Motor neuron (in vitro differentiated cells): Measurements from ENCODE around the gene TUBGCP5. TPM values are rescaled to one million over a fixed set of nuclear protein-coding genes. Genes with fewer than 3 reads are reported as not detected.
"Not testable (repeated sequence)": the region's sequence is repeated elsewhere in the genome, so short reads cannot be mapped to it uniquely, and the experiment has no call there.

Experiments used
- ATAC-seq, 8 experiments: fragments of 200-7000 bp; cut with Tn5 transposase; replicated peaks in 6 of 8; 2 replicates each; pipeline ENCODE4 v1.8.0; 2021; ENCODE audit warnings: mild to moderate bottlenecking in 8 of 8, moderate library complexity in 8 of 8
- H3K27ac ChIP-seq, 2 donors: fragments of 250-450 bp; sonication (Bioruptor Pico); 2 replicates each; pipeline ENCODE4 v1.9.0; 2021; ENCODE audit warnings: antibody characterized with exemption in 2 of 2, mild to moderate bottlenecking in 2 of 2, moderate library complexity in 1 of 2
- H3K4me1 ChIP-seq, 2 donors: fragments of 250-450 bp; sonication (Bioruptor Pico); replicated peaks in 1 of 2; 2 replicates each; pipeline ENCODE4 v1.6.1; 2021; ENCODE audit warnings: antibody characterized with exemption in 2 of 2, mild to moderate bottlenecking in 2 of 2, moderate library complexity in 1 of 2
- H3K4me3 ChIP-seq, 5 donors: fragments of 250-450 bp; sonication (Bioruptor Pico); 2 replicates each; pipeline ENCODE4 v1.9.0; 2021; ENCODE audit warnings: antibody characterized with exemption in 5 of 5, mild to moderate bottlenecking in 5 of 5, moderate library complexity in 4 of 5
- WGBS, 10 experiments: fragments of 450-650 bp; shearing (Covaris generic); methylation state at CpG; one replicate each; pipeline ENCODE4 v1.0.0; 2022; 5-methylcytosine and 5-hydroxymethylcytosine counted together
- in situ Hi-C, 9 experiments: fragments of 400-800 bp; cut with MboI; loops; one replicate each; pipeline ENCODE4 v1.15.0; 2021; ENCODE audit warnings: low sequenced_read_pairs in 9 of 9, low pct_unique_long_range_greater_than_20kb in 2 of 9; ENCODE audit not compliant: unreplicated experiment in 9 of 9
- total RNA-seq, 8 experiments: library from RNA; unstranded; fragments of 300-600 nt; gene quantifications; 2 replicates each; pipeline versions ENCODE4 v1.2.3 to v1.2.4, GENCODE V29; 2022

TUBGCP5 gene
- total RNA-seq, 8 experiments from 2014 or later: 14.6 to 27.9 (median 20.9) TPM

- Histone ChIP-seq H3K4me1 (no peaks in the 10 kb centered on the region), H3K4me3 (no peak overlapping the region), H3K27ac (no peak overlapping the region)
- ATAC-seq: no peak
- in situ Hi-C loops: loop anchor here in 1 of 9 experiments (25.0 kb wide), 1 partner anchor 573 kb away; the partner anchor contains the start of gene MAGEL2
- WGBS, 10 experiments: 0 to 100% (median 80%) methylated on average over 1 to 3 of the region's 5 CpGs; no CpG with 5 or more reads in 5 of the 10 experiments
Measured at GRCh38 chr15:23064156-23064555, 24.8 kb upstream of the TUBGCP5 start.

DNA sequence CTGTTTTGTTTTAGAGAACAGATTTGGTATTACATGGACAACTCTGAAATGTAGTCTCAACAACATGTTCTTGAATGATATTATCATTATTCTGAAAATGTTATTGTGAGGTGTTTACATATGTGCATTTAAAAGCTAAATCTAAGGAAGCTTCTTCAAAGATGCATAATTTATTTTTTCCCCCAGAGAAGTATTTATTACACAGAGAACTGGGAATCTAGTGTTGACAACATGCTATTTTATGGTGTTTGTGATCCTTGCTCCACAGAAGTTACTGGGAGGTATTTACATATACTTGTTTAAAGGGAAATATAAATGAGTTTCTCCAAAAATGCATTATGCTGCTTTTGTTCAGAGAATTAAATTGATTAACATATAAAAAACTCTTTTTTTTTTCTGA is 18.3 kb upstream of the TUBGCP5 start:
- Histone ChIP-seq H3K4me3 (no peak overlapping the region), H3K27ac (no peak overlapping the region), H3K4me1 (no peaks in the 10 kb centered on the region)
- peak in 3 of 8 experiments; percentile 32 to 93 (median 75) for ATAC-seq
- in situ Hi-C loops: loop anchor here in 1 of 9 experiments (25.0 kb wide), 1 partner anchor 580 kb away; the partner anchor contains the start of gene MAGEL2

GRCh38 chr15:23055316-23055715 is 15.9 kb upstream of the TUBGCP5 start:
- no peak for ATAC-seq
- Histone ChIP-seq H3K27ac (no peak overlapping the region), H3K4me1 (no peaks in the 10 kb centered on the region), H3K4me3 (no peak overlapping the region)
- in situ Hi-C loops: loop anchor here in 1 of 9 experiments (25.0 kb wide), 1 partner anchor 582 kb away; the partner anchor contains the start of gene MAGEL2
- WGBS, 10 experiments: 0 to 93% (median 72%) methylated on average over 1 to 3 of the region's 5 CpGs; no CpG with 5 or more reads in 5 of the 10 experiments

GRCh38 chr15:23052522-23052921 is 13.2 kb upstream of the TUBGCP5 start:
- WGBS, 10 experiments: 13 to 93% (median 53%) methylated on average over 1 to 2 of the region's 2 CpGs
- in situ Hi-C loops: loop anchor here in 1 of 9 experiments (25.0 kb wide), 1 partner anchor 585 kb away; the partner anchor contains the start of gene MAGEL2
- no peak for ATAC-seq
- no peak overlapping the region for H3K27ac ChIP-seq
- no peak overlapping the region for H3K4me3 ChIP-seq
- H3K4me1 ChIP-seq: no peaks in the 10 kb centered on the region

GRCh38 chr15:23050708-23051107 is 11.3 kb upstream of the TUBGCP5 start:
- H3K27ac ChIP-seq: no peak overlapping the region
- WGBS, 10 experiments: 0 to 100% (median 69%) methylated on average over 1 of the region's 1 CpG
- no peaks in the 10 kb centered on the region for H3K4me1 ChIP-seq
- ATAC-seq: peak in 2 of 8 experiments; percentile 22 to 54
- in situ Hi-C loops: loop anchor here in 1 of 9 experiments (25.0 kb wide), 1 partner anchor 587 kb away; the partner anchor contains the start of gene MAGEL2
- H3K4me3 ChIP-seq: no peak overlapping the region

- Histone ChIP-seq H3K27ac (no peak overlapping the region), H3K4me1 (no peaks in the 10 kb centered on the region), H3K4me3 (no peak overlapping the region)
- ATAC-seq: no peak
- 79 to 100% (median 100%) methylated on average over 1 to 8 of the region's 16 CpGs; no CpG with 5 or more reads in 5 of the 10 experiments for WGBS, 10 experiments
- in situ Hi-C loops: loop anchor here in 1 of 9 experiments (25.0 kb wide), 1 partner anchor 587 kb away; the partner anchor contains the start of gene MAGEL2
Measured at GRCh38 chr15:23049984-23050628, 10.7 kb upstream of the TUBGCP5 start.

GRCh38 chr15:23048572-23049282 is 9.4 kb upstream of the TUBGCP5 start:
- WGBS, 10 experiments: no CpG with 5 or more reads among the region's 9 CpGs
- H3K4me3 ChIP-seq, H3K4me1 ChIP-seq, ATAC-seq, in situ Hi-C loops, H3K27ac ChIP-seq: not testable (repeated sequence)

DNA sequence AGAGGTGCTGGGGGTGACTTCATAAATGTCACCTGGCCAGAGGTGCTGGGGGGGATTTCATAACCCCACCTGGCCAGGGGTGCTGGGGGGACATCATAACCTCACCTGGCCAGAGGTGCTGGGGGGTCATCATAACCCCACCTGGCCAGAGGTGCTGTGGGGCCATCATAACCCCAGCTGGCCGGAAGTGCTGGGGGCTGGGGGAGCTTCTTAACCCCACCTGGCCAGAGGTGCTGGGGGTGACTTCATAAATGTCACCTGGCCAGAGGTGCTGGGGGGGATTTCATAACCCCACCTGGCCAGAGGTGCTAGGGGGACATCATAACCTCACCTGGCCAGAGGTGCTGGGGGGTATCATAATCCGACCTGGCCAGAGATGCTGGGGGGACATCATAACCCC is 4.6 kb upstream of the TUBGCP5 start:
- H3K4me1 ChIP-seq, H3K27ac ChIP-seq, in situ Hi-C loops, ATAC-seq, H3K4me3 ChIP-seq: not testable (repeated sequence)
- no CpG with 5 or more reads among the region's 2 CpGs for WGBS, 10 experiments

DNA sequence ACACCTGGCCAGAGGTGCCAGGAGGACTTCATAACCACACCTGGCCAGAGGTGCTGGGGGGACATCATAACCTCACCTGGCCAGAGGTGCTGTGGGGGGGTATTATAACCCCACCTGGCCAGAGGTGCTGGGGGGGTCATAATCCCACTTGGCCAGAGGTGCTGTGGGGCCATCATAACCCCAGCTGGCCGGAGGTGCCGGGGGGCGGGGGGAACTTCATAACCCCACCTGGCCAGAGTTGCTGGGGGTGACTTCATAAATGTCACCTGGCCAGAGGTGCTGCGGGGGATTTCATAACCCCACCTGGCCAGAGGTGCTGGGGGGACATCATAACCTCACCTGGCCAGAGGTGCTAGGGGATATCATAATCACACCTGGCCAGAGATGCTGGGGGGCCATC is 4.2 kb upstream of the TUBGCP5 start:
- H3K4me1 ChIP-seq, H3K27ac ChIP-seq, H3K4me3 ChIP-seq, in situ Hi-C loops, ATAC-seq: not testable (repeated sequence)
- WGBS, 10 experiments: no CpG with 5 or more reads among the region's 4 CpGs

DNA sequence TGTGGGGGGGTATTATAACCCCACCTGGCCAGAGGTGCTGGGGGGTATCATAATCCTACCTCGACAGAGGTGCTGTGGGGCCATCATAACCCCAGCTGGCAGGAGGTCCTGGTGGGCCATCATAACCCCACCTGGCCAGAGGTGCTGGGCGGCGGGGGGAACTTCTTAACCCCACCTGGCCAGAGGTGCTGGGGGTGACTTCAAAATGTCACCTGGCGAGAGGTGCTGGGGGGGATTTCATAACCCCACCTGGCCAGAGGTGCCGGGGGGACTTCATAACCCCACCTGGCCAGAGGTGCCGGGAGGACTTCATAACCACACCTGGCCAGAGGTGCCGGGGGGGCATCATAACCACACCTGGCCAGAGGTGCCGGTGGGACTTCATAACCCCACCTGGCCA is 2.4 kb upstream of the TUBGCP5 start:
- H3K4me1 ChIP-seq, ATAC-seq, H3K27ac ChIP-seq, H3K4me3 ChIP-seq, in situ Hi-C loops: not testable (repeated sequence)
- WGBS, 10 experiments: no CpG with 5 or more reads among the region's 8 CpGs

GRCh38 chr15:23039917-23040281 is 530 bp upstream of the TUBGCP5 start:
- peak overlapping the region; percentile 60 to 84 (median 76) for H3K4me3 ChIP-seq
- peak in 3 of 8 experiments; percentile 8 to 25 (median 16) for ATAC-seq
- 40% methylated on average over 1 of the region's 10 CpGs; no CpG with 5 or more reads in 8 of the 10 experiments for WGBS, 10 experiments
- in situ Hi-C loops: no loop called here
- H3K4me1 ChIP-seq: peaks cover 2 to 5% of the 10 kb centered on the region in 2 donors
- H3K27ac ChIP-seq: peak overlapping the region; percentile 74 to 97

- H3K4me1 ChIP-seq: peaks cover 2 to 5% of the 10 kb centered on the region in 2 donors
- in situ Hi-C loops: no loop called here
- 0 to 67% (median 5%) methylated on average over 1 to 14 of the region's 14 CpGs for WGBS, 10 experiments
- H3K27ac ChIP-seq: peak overlapping the region; percentile 89 to 97
- peak in 7 of 8 experiments; percentile 4 to 14 (median 7) for ATAC-seq
- H3K4me3 ChIP-seq: peak overlapping the region; percentile 60 to 84 (median 76)
Measured at GRCh38 chr15:23038726-23039142, 635 bp downstream of the TUBGCP5 start.

- 0 to 65% (median 42%) methylated on average over 1 to 3 of the region's 5 CpGs; no CpG with 5 or more reads in 2 of the 10 experiments for WGBS, 10 experiments
- no peak overlapping the region for H3K4me3 ChIP-seq
- H3K4me1 ChIP-seq: peaks cover 2 to 5% of the 10 kb centered on the region in 2 donors
- no peak overlapping the region for H3K27ac ChIP-seq
- in situ Hi-C loops: no loop called here
- ATAC-seq: no peak
Measured at GRCh38 chr15:23035964-23036566, 3.3 kb downstream of the TUBGCP5 start.
